Measurements from ENCODE around the gene IGSF21. TPM values are rescaled to one million over a fixed set of nuclear protein-coding genes. Genes with fewer than 3 reads are reported as not detected.

Gene IGSF21
- total RNA-seq, 6 experiments from 2014 or later: not detected

- TF ChIP-seq CTCF (IDR thresholded peaks at IDR 0.05): no peak
- peaks cover 36% of the 10 kb centered on the region for H3K9me3 Mint-ChIP-seq
- H3K4me3 Mint-ChIP-seq: no peak overlapping the region
- no peak for DNase-seq
- H3K36me3 Mint-ChIP-seq (ENCODE audit: low read depth): no peaks in the 10 kb centered on the region
- no peak overlapping the region for H3K27ac Mint-ChIP-seq
- no peaks in the 10 kb centered on the region for H3K4me1 Mint-ChIP-seq (ENCODE audit: low read depth)
- peaks cover 4% of the 10 kb centered on the region for H3K27me3 Mint-ChIP-seq (ENCODE audit: insufficient read depth)
Observed at GRCh38 chr1:18134324-18135046, 26.9 kb downstream of the IGSF21 start.

GRCh38 chr1:18137759-18138345, 30.3 kb downstream of the IGSF21 start:
- H3K27ac Mint-ChIP-seq: no peak overlapping the region
- H3K36me3 Mint-ChIP-seq (ENCODE audit: low read depth): no peaks in the 10 kb centered on the region
- H3K27me3 Mint-ChIP-seq (ENCODE audit: insufficient read depth): peaks cover 4% of the 10 kb centered on the region
- DNase-seq: no peak
- no peaks in the 10 kb centered on the region for H3K4me1 Mint-ChIP-seq (ENCODE audit: low read depth)
- peaks cover 31% of the 10 kb centered on the region for H3K9me3 Mint-ChIP-seq
- H3K4me3 Mint-ChIP-seq: no peak overlapping the region
- TF ChIP-seq CTCF (IDR thresholded peaks at IDR 0.05): no peak

GRCh38 chr1:18139198-18139981, 31.8 kb downstream of the IGSF21 start:
- Mint-ChIP-seq H3K4me1 (ENCODE audit: low read depth) (no peaks in the 10 kb centered on the region), H3K36me3 (ENCODE audit: low read depth) (no peaks in the 10 kb centered on the region), H3K4me3 (no peak overlapping the region), H3K9me3 (peaks cover 43% of the 10 kb centered on the region), H3K27me3 (ENCODE audit: insufficient read depth) (no peaks in the 10 kb centered on the region; the same call in 1 of the 2 replicates), H3K27ac (no peak overlapping the region)
- no peak for TF ChIP-seq CTCF (IDR thresholded peaks at IDR 0.05)
- DNase-seq: no peak

- TF ChIP-seq CTCF (IDR thresholded peaks at IDR 0.05): no peak
- H3K27ac Mint-ChIP-seq: no peak overlapping the region
- no peak for DNase-seq
- H3K9me3 Mint-ChIP-seq: peaks cover 50% of the 10 kb centered on the region
- H3K27me3 Mint-ChIP-seq (ENCODE audit: insufficient read depth): no peaks in the 10 kb centered on the region; the same call in 1 of the 2 replicates
- H3K36me3 Mint-ChIP-seq (ENCODE audit: low read depth): no peaks in the 10 kb centered on the region
- H3K4me1 Mint-ChIP-seq (ENCODE audit: low read depth): no peaks in the 10 kb centered on the region
- H3K4me3 Mint-ChIP-seq: no peak overlapping the region
Observed at GRCh38 chr1:18140411-18140810, 32.8 kb downstream of the IGSF21 start.

GRCh38 chr1:18141661-18142060, 34.1 kb downstream of the IGSF21 start:
- Mint-ChIP-seq H3K4me1 (ENCODE audit: low read depth) (no peaks in the 10 kb centered on the region), H3K9me3 (peaks cover 52% of the 10 kb centered on the region), H3K27ac (no peak overlapping the region), H3K4me3 (no peak overlapping the region), H3K27me3 (ENCODE audit: insufficient read depth) (no peaks in the 10 kb centered on the region; the same call in 1 of the 2 replicates), H3K36me3 (ENCODE audit: low read depth) (no peaks in the 10 kb centered on the region)
- no peak for DNase-seq
- no peak for TF ChIP-seq CTCF (IDR thresholded peaks at IDR 0.05)
